Endodermal cell (in vitro differentiated cells): ENCODE measurements around the gene UROS. TPM values are rescaled to one million over a fixed set of nuclear protein-coding genes. Genes with fewer than 3 reads are reported as not detected.

Source experiments
- DNase-seq: peaks from one replicate; pipeline ENCODE4 v3.0.0-alpha.2; 2017
- H3K27ac ChIP-seq: 2 replicates; pipeline ENCODE4 v1.5.1; 2013; ENCODE audit warnings: mild to moderate bottlenecking, low read depth, low read length, moderate library complexity
- H3K27me3 ChIP-seq: 2 replicates; pipeline ENCODE4 v1.6.1; 2013; ENCODE audit warnings: mild to moderate bottlenecking, low read length, moderate library complexity; ENCODE audit not compliant: insufficient read depth, control insufficient read depth, poor library complexity, severe bottlenecking
- H3K36me3 ChIP-seq: 2 replicates; pipeline ENCODE4 v1.7.0; 2013; ENCODE audit warnings: mild to moderate bottlenecking, low read length, moderate library complexity; ENCODE audit not compliant: control insufficient read depth, insufficient read depth
- H3K4me1 ChIP-seq: one replicate; pipeline ENCODE4 v1.7.0; 2013; ENCODE audit warnings: low read length; ENCODE audit not compliant: control insufficient read depth, insufficient read depth
- H3K4me3 ChIP-seq: 2 replicates; pipeline ENCODE4 v1.5.1; 2013; ENCODE audit warnings: mild to moderate bottlenecking, low read length, moderate library complexity
- H3K9ac ChIP-seq: 2 replicates; pipeline ENCODE4 v1.6.1; 2013; ENCODE audit warnings: mild to moderate bottlenecking, low read length, moderate library complexity; ENCODE audit not compliant: poor library complexity, severe bottlenecking; ENCODE audit errors: extremely low read depth
- H3K9me3 ChIP-seq: 2 replicates; pipeline ENCODE4 v1.6.1; 2013; ENCODE audit warnings: mild to moderate bottlenecking, low read length, moderate library complexity; ENCODE audit not compliant: control insufficient read depth
- H3K27ac Mint-ChIP-seq: 2 replicates; pipeline ENCODE4 v1.8.0; 2020; ENCODE audit warnings: mixed read lengths
- H3K27me3 Mint-ChIP-seq: 2 replicates; pipeline ENCODE4 v1.8.0; 2021; ENCODE audit warnings: mild to moderate bottlenecking, mixed read lengths; ENCODE audit not compliant: insufficient read depth
- H3K36me3 Mint-ChIP-seq: 2 replicates; pipeline ENCODE4 v1.8.0; 2020; ENCODE audit warnings: low read depth, mixed read lengths
- H3K4me1 Mint-ChIP-seq: 2 replicates; pipeline ENCODE4 v1.8.0; 2020; ENCODE audit warnings: mixed read lengths
- H3K4me3 Mint-ChIP-seq: 2 replicates; pipeline ENCODE4 v1.8.0; 2020; ENCODE audit warnings: mild to moderate bottlenecking, moderate library complexity, mixed read lengths
- H3K9me3 Mint-ChIP-seq: 2 replicates; pipeline ENCODE4 v1.8.0; 2020; ENCODE audit warnings: mild to moderate bottlenecking, mixed read lengths
- CTCF ChIP-seq: fragments of 200-600 bp; sonication (generic); conservative IDR thresholded peaks from 2 replicates; pipeline ENCODE4 v1.5.0; 2021; ENCODE audit warnings: antibody characterized with exemption, mild to moderate bottlenecking
- WGBS, 2 experiments: methylation state at CpG; one replicate each; pipeline versions ENCODE4 v1.1.5 to v1.1.7; 2013; ENCODE audit warnings: missing lambda C conversion rate in 2 of 2, mixed read lengths in 1 of 2; ENCODE audit not compliant: insufficient coverage in 1 of 2, insufficient read length in 1 of 2; 5-methylcytosine and 5-hydroxymethylcytosine counted together
- total RNA-seq, 2 donors: library from RNA; stranded (reverse); fragmentation: NEBNext Ultra II Directional in 1 of 2; extraction: Animal tissue kit (Norgen Biotek cat#: 25700) in 1 of 2; gene quantifications; 2 replicates in 1 of 2; 3 replicates in 1 of 2; pipeline ENCODE4 v1.2.1, GENCODE V29; 2021

UROS gene
- total RNA-seq, 2 donors from 2014 or later: 49.2 to 69.4 TPM

- H3K4me3 Mint-ChIP-seq: no peak overlapping the region
- peak; percentile 32 for DNase-seq
Measured at GRCh38 chr10:125820701-125821100, 2.4 kb downstream of the UROS start.

GRCh38 chr10:125817337-125817946 is 5.6 kb downstream of the UROS start:
- Mint-ChIP-seq H3K4me3 (no peak overlapping the region), H3K27me3 (no peaks in the 10 kb centered on the region), H3K27ac (no peak overlapping the region), H3K4me1 (peaks cover 16% of the 10 kb centered on the region), H3K9me3 (no peaks in the 10 kb centered on the region), H3K36me3 (peaks cover 29% of the 10 kb centered on the region)
- no peaks in the 10 kb centered on the region for H3K27me3 ChIP-seq
- H3K4me3 ChIP-seq: no peak overlapping the region
- no peak for DNase-seq
- H3K27ac ChIP-seq: no peak overlapping the region
- no peak for TF ChIP-seq CTCF
- no peaks in the 10 kb centered on the region for H3K4me1 ChIP-seq
- WGBS, 2 experiments: 92 to 100% methylated on average over 2 to 5 of the region's 6 CpGs
- no peaks in the 10 kb centered on the region for H3K9me3 ChIP-seq
- H3K9ac ChIP-seq: no peak overlapping the region
- H3K36me3 ChIP-seq: peaks cover 18% of the 10 kb centered on the region

More at GRCh38 chr10:125820701-125821100, 2.4 kb downstream of the UROS start:
- no peaks in the 10 kb centered on the region for H3K27me3 Mint-ChIP-seq
- H3K4me3 ChIP-seq: peak overlapping the region; percentile 19
- H3K27ac Mint-ChIP-seq: no peak overlapping the region
- no peaks in the 10 kb centered on the region for H3K9me3 Mint-ChIP-seq
- H3K27ac ChIP-seq: no peak overlapping the region
- H3K4me1 Mint-ChIP-seq: peaks cover 21% of the 10 kb centered on the region
- no peaks in the 10 kb centered on the region for H3K9me3 ChIP-seq
- WGBS, 2 experiments: 67 to 75% methylated on average over 1 of the region's 1 CpG
- peaks cover 12% of the 10 kb centered on the region for H3K36me3 ChIP-seq
- TF ChIP-seq CTCF: no peak
- H3K9ac ChIP-seq: no peak overlapping the region
- no peaks in the 10 kb centered on the region for H3K27me3 ChIP-seq
- peaks cover 2% of the 10 kb centered on the region for H3K36me3 Mint-ChIP-seq
- H3K4me1 ChIP-seq: no peaks in the 10 kb centered on the region

GRCh38 chr10:125816548-125816947 is 6.5 kb downstream of the UROS start:
- WGBS, 2 experiments: 94 to 98% methylated on average over 3 to 4 of the region's 4 CpGs
- Histone ChIP-seq H3K4me3 (no peak overlapping the region), H3K27ac (no peak overlapping the region), H3K36me3 (peaks cover 25% of the 10 kb centered on the region), H3K4me1 (no peaks in the 10 kb centered on the region), H3K9ac (no peak overlapping the region), H3K27me3 (no peaks in the 10 kb centered on the region), H3K9me3 (no peaks in the 10 kb centered on the region)
- no peaks in the 10 kb centered on the region for H3K27me3 Mint-ChIP-seq
- no peak overlapping the region for H3K27ac Mint-ChIP-seq
- H3K4me3 Mint-ChIP-seq: no peak overlapping the region
- no peaks in the 10 kb centered on the region for H3K9me3 Mint-ChIP-seq
- no peak for TF ChIP-seq CTCF
- peaks cover 31% of the 10 kb centered on the region for H3K36me3 Mint-ChIP-seq
- H3K4me1 Mint-ChIP-seq: peaks cover 14% of the 10 kb centered on the region
- DNase-seq: no peak
